ENCODE data around the gene RPL13A. TPM values are rescaled to one million over a fixed set of nuclear protein-coding genes. Genes with fewer than 3 reads are reported as not detected.
A peak's percentile ranks its signal among the peaks of the same experiment; 100 is the strongest.

Gene RPL13A
- total RNA-seq, 1 experiment from 2014 or later, result 7,406 TPM

GRCh38 chr19:49506575-49507105 lies 19.2 kb downstream of the RPL13A start:
- DNase-seq (ENCODE audit: low spot score), result peak; percentile 87

- no peak for DNase-seq (ENCODE audit: low spot score)
These were observed 20.5 kb downstream of the RPL13A start for GRCh38 chr19:49507803-49508494.

- peak; percentile 73 for DNase-seq (ENCODE audit: low spot score)
These were observed 25.8 kb downstream of the RPL13A start for GRCh38 chr19:49512970-49513745.

GRCh38 chr19:49513746-49514118 lies 26.3 kb downstream of the RPL13A start:
- no peak for DNase-seq (ENCODE audit: low spot score)

- DNase-seq (ENCODE audit: low spot score), result no peak
These were observed 26.7 kb downstream of the RPL13A start for GRCh38 chr19:49514151-49514550.

- DNase-seq (ENCODE audit: low spot score), result no peak
These were observed 28.4 kb downstream of the RPL13A start for GRCh38 chr19:49515767-49516166.

- no peak for DNase-seq (ENCODE audit: low spot score)
These were observed 30.6 kb downstream of the RPL13A start for GRCh38 chr19:49518033-49518432.

GRCh38 chr19:49520705-49521319 lies 33.4 kb downstream of the RPL13A start:
- no peak for DNase-seq (ENCODE audit: low spot score)

- DNase-seq (ENCODE audit: low spot score), result no peak
These were observed 37.5 kb downstream of the RPL13A start for GRCh38 chr19:49524812-49525455.

GRCh38 chr19:49528211-49528771 lies 40.9 kb downstream of the RPL13A start:
- DNase-seq (ENCODE audit: low spot score), result no peak

GRCh38 chr19:49530708-49531107 lies 43.3 kb downstream of the RPL13A start:
- DNase-seq (ENCODE audit: low spot score), result no peak

- DNase-seq (ENCODE audit: low spot score), result no peak
These were observed 46.4 kb downstream of the RPL13A start for GRCh38 chr19:49533551-49534488.

GRCh38 chr19:49534632-49535385 lies 47.4 kb downstream of the RPL13A start:
- DNase-seq (ENCODE audit: low spot score), result no peak

GRCh38 chr19:49536921-49537462 lies 49.6 kb downstream of the RPL13A start:
- DNase-seq (ENCODE audit: low spot score), result no peak

GRCh38 chr19:49538643-49539042 lies 51.2 kb downstream of the RPL13A start:
- DNase-seq (ENCODE audit: low spot score), result no peak

- DNase-seq (ENCODE audit: low spot score), result no peak
These were observed 52.0 kb downstream of the RPL13A start for GRCh38 chr19:49539192-49539952.

All from HT-29 (cell line).